Testis (tissue), 2 donors: Measurements from ENCODE around the gene CHD5.

Source experiments
- CTCF ChIP-seq, 3 experiments: fragments of 450-650 bp in 2 of 3; fragments of 200-600 bp in 1 of 3; sonication (generic) in 1 of 3; IDR thresholded peaks; one replicate each; pipeline ENCODE4 v1.5.1; 2016 to 2019; ENCODE audit warnings: antibody characterized with exemption in 3 of 3, mild to moderate bottlenecking in 2 of 3, moderate library complexity in 1 of 3
- POLR2A ChIP-seq: fragments of 450-650 bp; IDR thresholded peaks from one replicate; pipeline ENCODE4 v1.6.1; 2017; ENCODE audit warnings: antibody characterized with exemption, mild to moderate bottlenecking, moderate library complexity

- TF ChIP-seq CTCF (IDR thresholded peaks at IDR 0.05): no peak
- TF ChIP-seq POLR2A: no peak
Measured at GRCh38 chr1:6127587-6128163, 52.4 kb downstream of the CHD5 start.
